Gastrocnemius medialis (tissue), 4 donors: ENCODE data around the gene ASB6. TPM values are rescaled to one million over a fixed set of nuclear protein-coding genes. Genes with fewer than 3 reads are reported as not detected.

Experiments
- ATAC-seq, 2 donors: fragments of 150-250 bp; one replicate each; pipeline ENCODE4 v1.9.1; 2016
- DNase-seq, 2 donors: peaks; one replicate each; pipeline ENCODE4 v3.0.0-alpha.2; 2019
- H3K27ac ChIP-seq, 4 donors: fragments of 200-600 bp; sonication (generic); 1 replicate in 1 of 4; 2 replicates in 3 of 4; pipeline ENCODE4 v1.5.1; 2016 to 2018; ENCODE audit warnings: mild to moderate bottlenecking in 2 of 4, moderate library complexity in 1 of 4
- H3K27me3 ChIP-seq, 3 donors: fragments of 200-600 bp; sonication (generic) in 2 of 3; 1 replicate in 1 of 3; 2 replicates in 2 of 3; pipeline versions ENCODE4 v1.5.1 to v1.6.0; 2016 to 2019; ENCODE audit warnings: mild to moderate bottlenecking in 1 of 3, moderate library complexity in 1 of 3
- H3K36me3 ChIP-seq, 2 donors: fragments of 200-600 bp; sonication (generic) in 1 of 2; one replicate each; pipeline ENCODE4 v1.5.1; 2017 to 2018
- H3K4me1 ChIP-seq, 2 donors: fragments of 200-600 bp; sonication (generic) in 1 of 2; one replicate each; pipeline ENCODE4 v1.5.1; 2016 to 2017; ENCODE audit warnings: mild to moderate bottlenecking in 2 of 2
- H3K4me3 ChIP-seq, 4 donors: fragments of 200-600 bp; sonication (generic) in 3 of 4; 1 replicate in 1 of 4; 2 replicates in 3 of 4; pipeline ENCODE4 v1.5.1; 2016 to 2019; ENCODE audit warnings: mild to moderate bottlenecking in 2 of 4
- H3K9me3 ChIP-seq, 3 donors: fragments of 200-600 bp; sonication (generic) in 2 of 3; 1 replicate in 1 of 3; 2 replicates in 2 of 3; pipeline ENCODE4 v1.5.1; 2016 to 2019
- CTCF ChIP-seq, 5 experiments: fragments of 450-650 bp in 3 of 5; fragments of 200-600 bp in 2 of 5; sonication (generic) in 2 of 5; IDR thresholded peaks in 4 of 5; conservative IDR thresholded peaks in 1 of 5; 1 replicate in 4 of 5; 2 replicates in 1 of 5; pipeline ENCODE4 v1.5.1; 2016 to 2019; ENCODE audit warnings: antibody characterized with exemption in 5 of 5, mild to moderate bottlenecking in 3 of 5, moderate library complexity in 3 of 5
- POLR2A ChIP-seq, 2 donors: fragments of 450-650 bp; IDR thresholded peaks; one replicate each; pipeline ENCODE4 v1.6.1; 2017; ENCODE audit warnings: antibody characterized with exemption in 2 of 2, mild to moderate bottlenecking in 2 of 2, moderate library complexity in 2 of 2
- in situ Hi-C, 4 donors: fragments of 200-750 bp; cut with MboI; loops; one replicate each; pipeline versions ENCODE4 v1.15.0 to v1.8.0; 2017; ENCODE audit warnings: low sequenced_read_pairs in 4 of 4
- intact Hi-C: fragments of 100-400 bp; cut with DNase I; formaldehyde crosslinking; loops from one replicate; pipeline ENCODE4 v1.15.1; 2023; ENCODE audit warnings: low total_unique reads
- total RNA-seq, 4 donors: library from RNA; depleted of rRNA; stranded (reverse); fragments of >200 nt; gene quantifications; one replicate each; pipeline versions ENCODE4 v1.1.0 to v1.2.3, GENCODE V29; 2016

Gene ASB6
- total RNA-seq, 4 donors from 2014 or later = 14.4 to 24.0 (median 19.4) TPM

GRCh38 chr9:129597355-129598088, 44.4 kb downstream of the ASB6 start:
- Histone ChIP-seq H3K36me3 (no peaks in the 10 kb centered on the region), H3K27ac (peak overlapping the region; percentile 63 to 75 (median 70)), H3K27me3 (peaks cover 0 to 4% (median 0%) of the 10 kb centered on the region in 3 donors), H3K4me3 (peak overlapping the region; percentile 49 to 58 (median 52)), H3K4me1 (peaks cover 6 to 11% of the 10 kb centered on the region in 2 donors), H3K9me3 (no peaks in the 10 kb centered on the region)
- TF ChIP-seq CTCF (IDR thresholded peaks at IDR 0.05 in 4 of 5, conservative IDR thresholded peaks at IDR 0.05 in 1 of 5) = no peak
- no peak for TF ChIP-seq POLR2A (IDR thresholded peaks at IDR 0.05)
- intact Hi-C loops (no loop called here), in situ Hi-C loops (no loop called here)
- DNase-seq = peak in 1 of 2 donors; percentile 41
- peak; percentile 35 to 39 for ATAC-seq

- ATAC-seq (peak; percentile 53 to 73), DNase-seq (peak; percentile 35 to 42)
- Histone ChIP-seq H3K4me1 (peaks cover 6 to 11% of the 10 kb centered on the region in 2 donors), H3K27me3 (peaks cover 0 to 4% (median 0%) of the 10 kb centered on the region in 3 donors), H3K27ac (peak overlapping the region; percentile 63 to 75 (median 70)), H3K36me3 (no peaks in the 10 kb centered on the region), H3K9me3 (no peaks in the 10 kb centered on the region), H3K4me3 (peak overlapping the region; percentile 49 to 58 (median 52))
- intact Hi-C loops (no loop called here), in situ Hi-C loops (no loop called here)
- TF ChIP-seq POLR2A (IDR thresholded peaks at IDR 0.05) (peak in 1 of 2 donors; percentile 27), CTCF (IDR thresholded peaks at IDR 0.05 in 4 of 5, conservative IDR thresholded peaks at IDR 0.05 in 1 of 5) (no peak)
Measured at GRCh38 chr9:129596541-129597331, 45.2 kb downstream of the ASB6 start.

- intact Hi-C loops = no loop called here
Measured at GRCh38 chr9:129595903-129596540, 45.9 kb downstream of the ASB6 start.

More at GRCh38 chr9:129595903-129596540, 45.9 kb downstream of the ASB6 start:
- in situ Hi-C loops = no loop called here
- Histone ChIP-seq H3K9me3 (no peaks in the 10 kb centered on the region), H3K36me3 (no peaks in the 10 kb centered on the region), H3K27me3 (peaks cover 0 to 4% (median 0%) of the 10 kb centered on the region in 3 donors), H3K4me3 (no peak overlapping the region), H3K4me1 (peaks cover 6 to 11% of the 10 kb centered on the region in 2 donors), H3K27ac (peak overlapping the region; percentile 63 to 75 (median 70))
- DNase-seq (no peak), ATAC-seq (no peak)
- TF ChIP-seq CTCF (IDR thresholded peaks at IDR 0.05 in 4 of 5, conservative IDR thresholded peaks at IDR 0.05 in 1 of 5) (no peak), POLR2A (IDR thresholded peaks at IDR 0.05) (no peak)
